BLaER1 (cell line): ENCODE data around the gene B3GNT3.

Source experiments
- H3K27ac ChIP-seq: shearing (Covaris generic); formaldehyde crosslinking; 2 replicates; pipeline ENCODE4 v1.8.1; 2022
- H3K27me3 ChIP-seq: shearing (Covaris generic); formaldehyde crosslinking; 2 replicates; pipeline ENCODE4 v1.8.1; 2022
- H3K36me3 ChIP-seq: shearing (Covaris generic); formaldehyde crosslinking; 2 replicates; pipeline ENCODE4 v1.8.1; 2022
- H3K4me1 ChIP-seq: shearing (Covaris generic); formaldehyde crosslinking; 2 replicates; pipeline ENCODE4 v1.8.1; 2022
- H3K4me2 ChIP-seq: shearing (Covaris generic); formaldehyde crosslinking; 2 replicates; pipeline ENCODE4 v1.8.1; 2022
- H3K4me3 ChIP-seq: shearing (Covaris generic); formaldehyde crosslinking; 2 replicates; pipeline ENCODE4 v1.8.1; 2022
- H3K9ac ChIP-seq: shearing (Covaris generic); formaldehyde crosslinking; 2 replicates; pipeline ENCODE4 v1.8.1; 2022
- H3K9me3 ChIP-seq: shearing (Covaris generic); formaldehyde crosslinking; 2 replicates; pipeline ENCODE4 v1.8.1; 2022
- H4K20me1 ChIP-seq: shearing (Covaris generic); formaldehyde crosslinking; 2 replicates; pipeline ENCODE4 v1.8.1; 2022
- Cebpa-rat ChIP-seq: shearing (Covaris generic); IDR thresholded peaks from 2 replicates; pipeline ENCODE4 v1.8.1; 2022

B3GNT3 gene

DNA sequence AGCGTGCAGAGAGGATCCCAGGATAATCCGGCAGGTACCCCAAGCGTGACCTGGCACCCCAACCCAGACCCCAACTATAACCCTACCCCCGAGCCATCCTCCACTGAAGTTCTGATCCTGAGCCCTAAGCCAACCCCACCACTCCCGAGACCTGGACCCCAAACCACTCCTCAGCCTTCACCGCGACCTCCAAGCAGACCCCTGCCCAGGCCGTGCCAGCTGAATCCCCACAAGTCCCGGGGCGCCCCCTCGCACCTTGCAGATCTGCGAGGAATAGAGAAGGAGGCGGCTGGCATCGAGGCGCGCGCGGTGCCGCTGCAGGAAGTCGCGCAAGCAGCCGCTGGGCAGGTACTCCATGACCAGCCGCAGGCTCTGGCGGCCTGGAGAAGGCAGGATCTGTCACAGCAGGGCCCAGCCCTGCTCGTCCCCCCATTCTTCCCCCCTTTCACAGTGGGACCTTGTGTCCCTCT lies 36.5 kb downstream of the B3GNT3 start:
- H4K20me1 ChIP-seq, result no peaks in the 10 kb centered on the region
- H3K4me3 ChIP-seq, result no peak overlapping the region
- no peaks in the 10 kb centered on the region for H3K27me3 ChIP-seq
- TF ChIP-seq Cebpa-rat, result no peak
- peaks cover 6% of the 10 kb centered on the region; the same call in 1 of the 2 replicates for H3K9me3 ChIP-seq
- H3K27ac ChIP-seq, result no peak overlapping the region
- H3K4me1 ChIP-seq, result no peaks in the 10 kb centered on the region; the same call in 1 of the 2 replicates
- peaks cover 83% of the 10 kb centered on the region for H3K36me3 ChIP-seq
- no peak overlapping the region for H3K9ac ChIP-seq
- H3K4me2 ChIP-seq, result no peak overlapping the region

DNA sequence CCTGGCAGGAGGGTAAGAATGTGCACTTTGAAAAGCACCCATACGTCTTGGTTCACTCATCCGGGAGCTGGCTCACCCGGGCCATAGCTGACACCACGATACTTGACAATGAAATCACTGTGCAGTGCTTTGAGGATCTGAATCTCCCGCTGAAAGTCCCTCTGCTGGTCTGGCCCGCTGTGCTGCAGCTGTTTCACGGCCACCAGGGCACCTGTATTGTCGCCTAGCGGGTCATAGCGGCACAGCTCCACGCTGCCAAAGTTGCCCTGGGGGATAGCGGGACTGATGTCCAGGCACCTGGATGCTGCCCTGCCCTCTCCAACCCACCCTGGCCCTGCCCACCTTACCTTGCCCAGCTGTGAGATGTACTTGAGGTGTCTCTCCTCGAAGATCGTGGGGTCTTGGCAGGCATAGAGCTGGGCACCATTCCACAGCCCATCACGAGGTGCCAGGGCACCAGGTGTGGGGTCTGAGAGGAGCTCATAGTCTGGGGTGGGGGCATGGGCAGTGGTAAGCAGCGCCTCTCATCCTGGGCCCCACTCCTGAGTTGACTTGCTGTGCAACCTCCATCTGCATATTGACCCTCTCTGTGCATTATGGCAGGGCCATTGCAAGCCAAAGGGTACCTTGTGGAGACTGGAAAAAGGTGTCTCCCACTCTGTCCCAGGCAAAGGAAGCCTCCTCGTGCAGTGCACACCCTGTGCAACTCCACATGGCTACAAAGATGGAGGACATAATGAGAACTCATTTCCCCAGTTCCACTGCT lies 37.7 kb downstream of the B3GNT3 start:
- H3K27ac ChIP-seq, result no peak overlapping the region
- no peak overlapping the region for H3K9ac ChIP-seq
- no peak for TF ChIP-seq Cebpa-rat
- H3K4me1 ChIP-seq, result no peaks in the 10 kb centered on the region; the same call in 1 of the 2 replicates
- no peak overlapping the region for H3K4me2 ChIP-seq
- peaks cover 6% of the 10 kb centered on the region; the same call in 1 of the 2 replicates for H3K9me3 ChIP-seq
- no peaks in the 10 kb centered on the region for H3K27me3 ChIP-seq
- no peaks in the 10 kb centered on the region for H4K20me1 ChIP-seq
- peaks cover 87% of the 10 kb centered on the region for H3K36me3 ChIP-seq
- no peak overlapping the region for H3K4me3 ChIP-seq

GRCh38 chr19:17834350-17835181 lies 39.6 kb downstream of the B3GNT3 start:
- Histone ChIP-seq H3K27me3 (no peaks in the 10 kb centered on the region), H3K9ac (no peak overlapping the region), H3K27ac (no peak overlapping the region), H3K4me3 (no peak overlapping the region), H3K9me3 (peaks cover 6% of the 10 kb centered on the region; the same call in 1 of the 2 replicates), H4K20me1 (no peaks in the 10 kb centered on the region), H3K36me3 (peaks cover 93% of the 10 kb centered on the region), H3K4me1 (no peaks in the 10 kb centered on the region; the same call in 1 of the 2 replicates), H3K4me2 (no peak overlapping the region)
- no peak for TF ChIP-seq Cebpa-rat

DNA sequence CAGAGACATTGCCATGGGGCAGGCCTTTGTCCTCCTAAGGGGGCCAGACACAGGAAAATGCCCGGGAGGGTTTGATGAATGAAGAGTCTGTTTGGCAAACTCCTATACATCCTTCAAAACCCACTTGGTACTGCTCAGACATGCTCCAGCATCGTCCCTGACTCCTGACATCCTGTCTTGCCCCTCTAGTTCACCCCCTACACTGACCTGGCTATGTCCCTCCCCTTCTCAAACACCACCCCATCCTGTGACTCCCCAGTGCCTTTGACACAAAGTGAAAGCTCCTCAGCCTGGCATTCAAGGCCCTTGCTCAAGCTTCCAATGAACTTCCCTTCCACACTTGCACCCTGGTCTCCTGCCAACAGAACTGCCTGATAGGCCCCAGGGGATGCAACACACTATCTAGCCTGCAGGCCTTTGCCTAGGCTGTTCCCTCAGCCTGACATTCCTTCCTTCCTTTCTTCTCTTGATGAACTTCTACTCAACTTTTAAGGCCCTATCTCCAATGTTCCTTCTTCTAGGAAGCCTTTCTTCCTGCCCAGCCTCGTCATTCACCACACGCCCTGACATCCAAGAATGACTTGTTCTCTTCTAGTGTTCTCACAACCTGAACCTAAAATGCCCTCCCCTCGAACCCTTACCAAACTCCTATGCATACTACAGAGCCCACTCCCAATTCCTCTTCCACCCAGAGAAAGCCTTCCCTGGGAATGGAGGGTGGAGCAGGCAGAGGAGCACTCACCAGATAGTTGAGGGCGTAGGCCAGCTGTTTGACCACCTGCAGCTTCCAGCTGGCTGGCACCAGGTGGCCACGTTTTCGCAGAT lies 40.5 kb downstream of the B3GNT3 start:
- Histone ChIP-seq H3K36me3 (peaks cover 93% of the 10 kb centered on the region), H3K9ac (no peak overlapping the region), H3K4me1 (no peaks in the 10 kb centered on the region; the same call in 1 of the 2 replicates), H3K27me3 (no peaks in the 10 kb centered on the region), H3K27ac (no peak overlapping the region), H3K4me3 (no peak overlapping the region), H3K9me3 (peaks cover 6% of the 10 kb centered on the region; the same call in 1 of the 2 replicates), H3K4me2 (no peak overlapping the region), H4K20me1 (no peaks in the 10 kb centered on the region)
- no peak for TF ChIP-seq Cebpa-rat

- Histone ChIP-seq H3K9ac (no peak overlapping the region), H3K9me3 (peaks cover 2% of the 10 kb centered on the region; the same call in 1 of the 2 replicates), H3K27ac (no peak overlapping the region), H3K4me1 (no peaks in the 10 kb centered on the region; the same call in 1 of the 2 replicates), H4K20me1 (no peaks in the 10 kb centered on the region; the same call in 1 of the 2 replicates), H3K36me3 (peaks cover 97% of the 10 kb centered on the region), H3K4me3 (no peak overlapping the region), H3K27me3 (no peaks in the 10 kb centered on the region), H3K4me2 (no peak overlapping the region)
- TF ChIP-seq Cebpa-rat, result no peak
Observed at GRCh38 chr19:17836530-17836929, 41.6 kb downstream of the B3GNT3 start.

DNA sequence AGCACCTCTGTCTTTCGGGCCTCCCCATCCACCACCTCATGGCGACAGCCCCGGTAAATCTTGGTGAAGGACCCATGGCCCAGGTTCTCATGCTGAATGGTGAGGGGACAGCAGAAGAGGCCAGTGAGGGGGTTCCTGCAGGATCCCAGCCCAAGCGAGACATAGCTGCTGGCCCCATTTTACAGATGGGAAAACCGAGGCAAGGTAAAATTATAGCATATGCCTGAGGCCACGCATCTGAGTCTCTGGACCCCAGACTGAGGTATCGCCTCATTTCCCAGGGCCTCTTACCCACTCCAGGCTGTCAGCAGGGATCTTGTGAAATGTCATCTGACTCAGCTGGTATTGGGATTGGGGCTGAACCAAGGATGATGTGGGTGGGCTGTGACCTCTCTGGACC lies 43.0 kb downstream of the B3GNT3 start:
- no peak overlapping the region for H3K4me3 ChIP-seq
- H3K9ac ChIP-seq, result no peak overlapping the region
- no peaks in the 10 kb centered on the region for H3K27me3 ChIP-seq
- TF ChIP-seq Cebpa-rat, result no peak
- H3K4me1 ChIP-seq, result no peaks in the 10 kb centered on the region; the same call in 1 of the 2 replicates
- peaks cover 94% of the 10 kb centered on the region for H3K36me3 ChIP-seq
- no peak overlapping the region for H3K27ac ChIP-seq
- H3K9me3 ChIP-seq, result no peaks in the 10 kb centered on the region
- H3K4me2 ChIP-seq, result no peak overlapping the region
- no peaks in the 10 kb centered on the region; the same call in 1 of the 2 replicates for H4K20me1 ChIP-seq

- Histone ChIP-seq H4K20me1 (no peaks in the 10 kb centered on the region; the same call in 1 of the 2 replicates), H3K9me3 (no peaks in the 10 kb centered on the region), H3K27me3 (no peaks in the 10 kb centered on the region), H3K9ac (no peak overlapping the region), H3K27ac (no peak overlapping the region), H3K4me1 (peaks cover 11% of the 10 kb centered on the region), H3K4me2 (no peak overlapping the region), H3K36me3 (peaks cover 86% of the 10 kb centered on the region), H3K4me3 (no peak overlapping the region)
- TF ChIP-seq Cebpa-rat, result no peak
Observed at GRCh38 chr19:17840019-17840418, 45.1 kb downstream of the B3GNT3 start.

GRCh38 chr19:17841371-17841809 lies 46.5 kb downstream of the B3GNT3 start:
- peaks cover 73% of the 10 kb centered on the region for H3K36me3 ChIP-seq
- no peaks in the 10 kb centered on the region for H3K9me3 ChIP-seq
- no peak overlapping the region for H3K27ac ChIP-seq
- no peak for TF ChIP-seq Cebpa-rat
- H3K4me3 ChIP-seq, result no peak overlapping the region
- no peak overlapping the region for H3K4me2 ChIP-seq
- H4K20me1 ChIP-seq, result no peaks in the 10 kb centered on the region; the same call in 1 of the 2 replicates
- H3K4me1 ChIP-seq, result peaks cover 25% of the 10 kb centered on the region
- no peak overlapping the region for H3K9ac ChIP-seq
- H3K27me3 ChIP-seq, result no peaks in the 10 kb centered on the region
